Measurements from ENCODE around the gene MORN1. TPM values are rescaled to one million over a fixed set of nuclear protein-coding genes. Genes with fewer than 3 reads are reported as not detected.

The MORN1 gene
- total and polyA plus RNA-seq, 9 of the 15 experiments (the other 6 are each of a cell fraction or from before 2014, with no cell fraction given) = 0.24 to 9.3 (median 4.2) TPM

DNA sequence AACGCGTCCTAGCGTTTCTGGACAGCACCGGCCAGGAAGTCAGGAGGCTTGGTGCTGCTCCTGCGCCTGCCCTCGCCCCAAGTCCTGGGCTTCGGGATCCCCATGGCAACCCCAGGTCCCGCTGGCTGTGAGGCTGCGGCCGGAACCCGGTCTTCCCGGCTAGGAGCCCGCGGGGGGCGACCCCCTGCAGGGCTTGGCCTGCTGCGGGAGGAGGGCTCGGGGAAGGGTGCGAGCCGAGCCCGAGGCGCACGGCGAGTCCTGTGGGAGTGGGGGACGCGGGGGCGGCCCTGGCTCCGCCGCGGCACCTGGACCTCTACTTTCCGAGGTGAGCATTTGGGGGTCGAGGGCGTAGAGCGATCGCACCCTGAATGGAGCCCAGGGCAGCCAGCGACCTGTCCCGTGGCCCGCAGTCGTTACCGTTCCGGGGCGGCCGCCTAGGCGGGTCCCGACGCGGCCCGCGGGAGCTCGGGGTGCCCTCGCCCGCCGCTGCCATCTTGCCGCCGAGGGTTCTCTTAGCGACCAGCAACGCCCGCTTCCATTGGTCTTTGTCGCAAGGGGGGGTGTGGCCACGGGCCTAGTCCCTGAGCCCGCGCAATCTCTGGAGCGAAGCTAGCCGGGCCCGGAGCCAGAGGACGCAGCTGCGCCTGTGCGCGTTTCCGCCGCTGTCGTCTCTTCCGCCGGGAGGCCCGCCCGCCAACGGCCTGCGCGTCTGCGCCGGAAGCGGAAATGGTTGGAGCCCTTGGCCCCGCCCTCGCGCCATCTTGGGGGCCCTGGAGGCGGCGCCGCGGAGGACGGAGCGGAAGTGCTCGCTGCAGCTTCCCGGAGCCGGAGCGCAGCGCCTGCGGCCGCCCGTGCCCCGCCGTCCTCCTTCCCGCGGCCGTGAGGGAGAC is at the start of gene MORN1, which contains the start of gene RER1 (continued):
- TF ChIP-seq HIVEP1 (CRISPR knock-in tag; IDR thresholded peaks at IDR 0.05) (no peak), SMAD3 (CRISPR knock-in tag; conservative IDR thresholded peaks at IDR 0.05) (no peak), TOE1 (IDR thresholded peaks at IDR 0.05; ENCODE audit: borderline replicate concordance) (no peak), TOE1 (CRISPR knock-in tag; IDR thresholded peaks at IDR 0.05; ENCODE audit: borderline replicate concordance, low read depth) (no peak), KLF13 (tag; IDR thresholded peaks at IDR 0.05; ENCODE audit: borderline replicate concordance, low read depth) (no peak), THRAP3 (IDR thresholded peaks at IDR 0.05; ENCODE audit: borderline replicate concordance) (no peak), ZNF384 (IDR thresholded peaks at IDR 0.05; ENCODE audit: low read depth, low read length) (no peak), TCF7L2 (IDR thresholded peaks at IDR 0.05; ENCODE audit: low read depth, low read length) (no peak), U2AF2 (optimal IDR thresholded peaks at IDR 0.05; ENCODE audit: low read depth, low read length) (no peak), FOXK2 (conservative IDR thresholded peaks at IDR 0.05 in 1 of 2, IDR thresholded peaks at IDR 0.05 in 1 of 2; ENCODE audit: low read depth in 2 of 2) (peak; percentile 72 to 78; a peak in 3 of 4 replicates), LCOR (CRISPR knock-in tag; IDR thresholded peaks at IDR 0.05) (0 out of 2 replicates have a peak, but pooled peaks have one; percentile 60), CEBPG (CRISPR knock-in tag; IDR thresholded peaks at IDR 0.05) (peak; percentile 36; the same call in 1 of the 2 replicates), CEBPG (tag; conservative IDR thresholded peaks at IDR 0.05 in 1 of 2, IDR thresholded peaks at IDR 0.05 in 1 of 2) (no peak), NFYB (IDR thresholded peaks at IDR 0.05; ENCODE audit: extremely low read depth, insufficient read length) (peak; percentile 28), HDGF (IDR thresholded peaks at IDR 0.05) (no peak), ZNF561 (CRISPR knock-in tag; conservative IDR thresholded peaks at IDR 0.05) (no peak), NR3C1 (CRISPR knock-in tag; IDR thresholded peaks at IDR 0.05) (no peak), TARDBP (IDR thresholded peaks at IDR 0.05) (peak; percentile 24; the same call in 1 of the 2 replicates), SP2 (IDR thresholded peaks at IDR 0.05; ENCODE audit: extremely low read depth, low read depth, low read length, poor library complexity, severe bottlenecking) (no peak), SP1 (CRISPR knock-in tag; IDR thresholded peaks at IDR 0.05) (peak; percentile 97), SAP30 (IDR thresholded peaks at IDR 0.05; ENCODE audit: borderline replicate concordance, insufficient read depth, low read depth, low read length, poor library complexity, severe bottlenecking) (peak; percentile 99)
- TF ChIP-seq, protein P1, sequence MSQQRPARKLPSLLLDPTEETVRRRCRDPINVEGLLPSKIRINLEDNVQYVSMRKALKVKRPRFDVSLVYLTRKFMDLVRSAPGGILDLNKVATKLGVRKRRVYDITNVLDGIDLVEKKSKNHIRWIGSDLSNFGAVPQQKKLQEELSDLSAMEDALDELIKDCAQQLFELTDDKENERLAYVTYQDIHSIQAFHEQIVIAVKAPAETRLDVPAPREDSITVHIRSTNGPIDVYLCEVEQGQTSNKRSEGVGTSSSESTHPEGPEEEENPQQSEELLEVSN (IDR thresholded peaks at IDR 0.05; ENCODE audit: borderline replicate concordance in 1 of 2, extremely low read depth in 1 of 2, insufficient read depth in 1 of 2, insufficient read length in 1 of 2, low read depth in 1 of 2, low read length in 1 of 2, poor library complexity in 1 of 2, severe bottlenecking in 1 of 2) = peak; percentile 45 to 57
- TF ChIP-seq, protein P2, sequence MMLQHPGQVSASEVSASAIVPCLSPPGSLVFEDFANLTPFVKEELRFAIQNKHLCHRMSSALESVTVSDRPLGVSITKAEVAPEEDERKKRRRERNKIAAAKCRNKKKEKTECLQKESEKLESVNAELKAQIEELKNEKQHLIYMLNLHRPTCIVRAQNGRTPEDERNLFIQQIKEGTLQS (IDR thresholded peaks at IDR 0.05) = no peak
- TF ChIP-seq, protein P2 (CRISPR knock-in tag; conservative IDR thresholded peaks at IDR 0.05) = no peak
- TF ChIP-seq, protein P3, sequence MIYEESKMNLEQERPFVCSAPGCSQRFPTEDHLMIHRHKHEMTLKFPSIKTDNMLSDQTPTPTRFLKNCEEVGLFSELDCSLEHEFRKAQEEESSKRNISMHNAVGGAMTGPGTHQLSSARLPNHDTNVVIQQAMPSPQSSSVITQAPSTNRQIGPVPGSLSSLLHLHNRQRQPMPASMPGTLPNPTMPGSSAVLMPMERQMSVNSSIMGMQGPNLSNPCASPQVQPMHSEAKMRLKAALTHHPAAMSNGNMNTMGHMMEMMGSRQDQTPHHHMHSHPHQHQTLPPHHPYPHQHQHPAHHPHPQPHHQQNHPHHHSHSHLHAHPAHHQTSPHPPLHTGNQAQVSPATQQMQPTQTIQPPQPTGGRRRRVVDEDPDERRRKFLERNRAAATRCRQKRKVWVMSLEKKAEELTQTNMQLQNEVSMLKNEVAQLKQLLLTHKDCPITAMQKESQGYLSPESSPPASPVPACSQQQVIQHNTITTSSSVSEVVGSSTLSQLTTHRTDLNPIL (CRISPR knock-in tag; IDR thresholded peaks at IDR 0.05) = no peak

All from K562 (cell line).